GM13977 (cell line): ENCODE results near the gene RYR1.
A peak's percentile ranks its signal among the peaks of the same experiment; 100 is the strongest.

Experiments used
- DNase-seq: peaks from one replicate; pipeline ENCODE4 v3.0.0; 2012; ENCODE audit warnings: low spot score
- in situ Hi-C: fragments of 300-500 bp; cut with MboI; formaldehyde crosslinking; loops from one replicate; pipeline ENCODE4 v1.12.0; 2022; ENCODE audit warnings: low sequenced_read_pairs, low pct_unique_long_range_greater_than_20kb, mixed read lengths, inconsistent platforms; ENCODE audit not compliant: unreplicated experiment
- TF ChIP-seq, protein P1 (sequence below): IDR thresholded peaks from 2 replicates; pipeline ENCODE4 v1.5.1; 2012; ENCODE audit warnings: mild to moderate bottlenecking, control low read depth; ENCODE audit not compliant: insufficient read depth; ENCODE audit errors: extremely low read depth, missing control alignments

RYR1 gene

GRCh38 chr19:38437295-38437694 lies 3.8 kb downstream of the RYR1 start:
- no peak for DNase-seq
- in situ Hi-C loops: no loop called here
- TF ChIP-seq, protein P1, sequence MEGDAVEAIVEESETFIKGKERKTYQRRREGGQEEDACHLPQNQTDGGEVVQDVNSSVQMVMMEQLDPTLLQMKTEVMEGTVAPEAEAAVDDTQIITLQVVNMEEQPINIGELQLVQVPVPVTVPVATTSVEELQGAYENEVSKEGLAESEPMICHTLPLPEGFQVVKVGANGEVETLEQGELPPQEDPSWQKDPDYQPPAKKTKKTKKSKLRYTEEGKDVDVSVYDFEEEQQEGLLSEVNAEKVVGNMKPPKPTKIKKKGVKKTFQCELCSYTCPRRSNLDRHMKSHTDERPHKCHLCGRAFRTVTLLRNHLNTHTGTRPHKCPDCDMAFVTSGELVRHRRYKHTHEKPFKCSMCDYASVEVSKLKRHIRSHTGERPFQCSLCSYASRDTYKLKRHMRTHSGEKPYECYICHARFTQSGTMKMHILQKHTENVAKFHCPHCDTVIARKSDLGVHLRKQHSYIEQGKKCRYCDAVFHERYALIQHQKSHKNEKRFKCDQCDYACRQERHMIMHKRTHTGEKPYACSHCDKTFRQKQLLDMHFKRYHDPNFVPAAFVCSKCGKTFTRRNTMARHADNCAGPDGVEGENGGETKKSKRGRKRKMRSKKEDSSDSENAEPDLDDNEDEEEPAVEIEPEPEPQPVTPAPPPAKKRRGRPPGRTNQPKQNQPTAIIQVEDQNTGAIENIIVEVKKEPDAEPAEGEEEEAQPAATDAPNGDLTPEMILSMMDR: no peak

GRCh38 chr19:38437917-38438316 lies 4.4 kb downstream of the RYR1 start:
- DNase-seq: no peak
- in situ Hi-C loops: no loop called here
- TF ChIP-seq, protein P1: no peak

DNA sequence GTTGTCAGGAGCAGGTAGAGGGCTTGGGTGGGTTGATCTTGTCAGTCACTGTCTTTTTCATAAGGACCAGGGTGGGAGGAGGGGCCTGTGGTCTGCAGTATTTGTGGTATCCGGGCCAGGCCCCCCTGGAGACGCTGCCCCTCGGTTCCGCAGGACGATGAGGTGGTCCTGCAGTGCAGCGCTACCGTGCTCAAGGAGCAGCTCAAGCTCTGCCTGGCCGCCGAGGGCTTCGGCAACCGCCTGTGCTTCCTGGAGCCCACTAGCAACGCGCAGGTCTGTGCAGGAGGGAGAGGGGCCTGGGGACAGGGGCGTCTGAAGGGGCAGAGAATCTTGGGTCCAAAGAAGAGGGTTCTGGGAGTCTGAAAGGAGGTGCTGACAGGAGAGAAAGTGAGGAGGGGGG lies 7.1 kb downstream of the RYR1 start:
- no peak for DNase-seq
- TF ChIP-seq, protein P1: no peak
- in situ Hi-C loops: no loop called here

DNA sequence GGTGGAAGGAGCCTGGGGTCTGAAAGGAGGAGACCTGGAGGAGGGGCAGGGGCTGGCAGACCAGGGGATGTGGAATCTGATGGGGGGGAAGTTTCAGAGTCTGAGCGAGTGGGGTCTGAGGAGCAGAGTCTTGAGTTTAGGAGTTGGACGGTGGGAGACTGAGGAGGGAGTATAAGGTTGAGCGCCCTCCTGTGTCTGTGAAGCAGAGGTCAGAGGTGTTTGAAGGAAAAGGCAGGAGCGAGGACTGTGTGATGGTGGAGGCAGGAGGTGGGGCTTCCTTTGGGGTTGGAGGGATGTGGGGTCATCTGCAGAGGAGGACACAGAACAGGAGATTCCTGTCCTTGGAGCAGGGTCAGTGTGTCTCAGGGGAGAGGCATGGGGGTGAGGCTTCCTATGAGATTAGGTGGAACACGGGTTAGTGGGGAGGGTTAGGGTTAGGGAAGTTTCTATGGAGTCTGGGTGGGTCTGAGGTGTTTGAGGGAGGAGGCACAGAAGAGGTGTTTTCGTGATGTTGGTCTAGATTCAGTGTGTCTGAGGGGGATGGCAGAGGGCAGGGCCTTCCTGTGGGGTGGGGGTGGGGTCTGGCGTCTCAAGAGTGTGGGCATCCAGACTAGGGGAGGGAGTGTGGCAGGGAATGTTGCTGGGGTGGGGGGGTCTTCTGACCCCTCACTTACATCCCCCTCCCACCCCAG lies 8.3 kb downstream of the RYR1 start:
- DNase-seq: no peak
- TF ChIP-seq, protein P1: peak; percentile 41
- in situ Hi-C loops: no loop called here

GRCh38 chr19:38442736-38443135 lies 9.2 kb downstream of the RYR1 start:
- in situ Hi-C loops: no loop called here
- no peak for DNase-seq
- TF ChIP-seq, protein P1: no peak

GRCh38 chr19:38443458-38443999 lies 10.0 kb downstream of the RYR1 start:
- DNase-seq: no peak
- TF ChIP-seq, protein P1: no peak
- in situ Hi-C loops: no loop called here

- TF ChIP-seq, protein P1: no peak
- DNase-seq: no peak
- in situ Hi-C loops: no loop called here
Observed at GRCh38 chr19:38444026-38444425, 10.5 kb downstream of the RYR1 start.
